GM12878 (cell line): ENCODE data around the gene PAN3.

ENCODE experiments used
- ATF2 ChIP-seq: IDR thresholded peaks from 2 replicates; pipeline ENCODE4 v1.6.1; 2012; ENCODE audit warnings: low read length, inconsistent platforms
- CHD4 ChIP-seq: fragments of 200-600 bp; sonication (generic); IDR thresholded peaks from 2 replicates; pipeline ENCODE4 v1.6.1; 2016; ENCODE audit warnings: mild to moderate bottlenecking
- EGR1 ChIP-seq, 2 experiments: IDR thresholded peaks; 1 replicate in 1 of 2; 2 replicates in 1 of 2; pipeline ENCODE4 v1.6.1; 2011 to 2012; ENCODE audit warnings: low read depth in 2 of 2, low read length in 2 of 2, borderline replicate concordance in 1 of 2, mild to moderate bottlenecking in 1 of 2, moderate library complexity in 1 of 2
- EP300 ChIP-seq, 2 experiments: fragments of 150-350 bp in 1 of 2; IDR thresholded peaks; 2 replicates each; pipeline ENCODE4 v1.6.1; 2011 to 2012; ENCODE audit warnings: low read depth in 2 of 2, low read length in 2 of 2, borderline replicate concordance in 1 of 2, improper control_type of control experiment in 1 of 2, inconsistent platforms in 1 of 2; ENCODE audit not compliant: control insufficient read depth in 1 of 2
- HDAC2 ChIP-seq: fragments of 200-600 bp; sonication (generic); IDR thresholded peaks from 2 replicates; pipeline ENCODE4 v1.6.1; 2017
- KDM1A ChIP-seq: fragments of 200-600 bp; sonication (generic); IDR thresholded peaks from 2 replicates; pipeline ENCODE4 v1.6.1; 2016; ENCODE audit warnings: borderline replicate concordance
- MXI1 ChIP-seq: fragments of 150-350 bp; IDR thresholded peaks from 2 replicates; pipeline ENCODE4 v1.6.1; 2011; ENCODE audit warnings: low read depth, mild to moderate bottlenecking, inconsistent platforms, low read length, improper control_type of control experiment
- RAD21 ChIP-seq: IDR thresholded peaks from 2 replicates; pipeline ENCODE4 v1.6.1; 2011; ENCODE audit warnings: mild to moderate bottlenecking, low read depth, low read length, moderate library complexity; ENCODE audit not compliant: insufficient read depth
- SP1 ChIP-seq: IDR thresholded peaks from one replicate; pipeline ENCODE4 v1.6.1; 2011; ENCODE audit warnings: low read depth, low read length
- SREBF1 ChIP-seq: IDR thresholded peaks from 2 replicates; pipeline ENCODE4 v1.6.1; 2012; ENCODE audit warnings: mild to moderate bottlenecking, low read length
- SREBF2 ChIP-seq: IDR thresholded peaks from 2 replicates; pipeline ENCODE4 v1.6.1; 2012; ENCODE audit warnings: mild to moderate bottlenecking, low read length
- SRF ChIP-seq, 2 experiments: IDR thresholded peaks; 2 replicates each; pipeline ENCODE4 v1.6.1; 2011; ENCODE audit warnings: low read depth in 2 of 2, low read length in 2 of 2, mild to moderate bottlenecking in 1 of 2, moderate library complexity in 1 of 2
- ZNF24 ChIP-seq: fragments of 450-650 bp; IDR thresholded peaks from 2 replicates; pipeline ENCODE4 v1.6.1; 2017; ENCODE audit warnings: antibody characterized with exemption, mild to moderate bottlenecking
- TF ChIP-seq, protein P1 (sequence below), 3 experiments: IDR thresholded peaks in 2 of 3; conservative IDR thresholded peaks in 1 of 3; 2 replicates each; pipeline ENCODE4 v1.5.1; 2011; ENCODE audit warnings: low read depth in 3 of 3, low read length in 3 of 3, mild to moderate bottlenecking in 3 of 3, control low read depth in 2 of 3, moderate library complexity in 2 of 3, inconsistent platforms in 1 of 3, mixed read lengths in 1 of 3; ENCODE audit not compliant: control insufficient read depth in 2 of 3, insufficient read depth in 1 of 3; ENCODE audit errors: extremely low read depth in 1 of 3

- TF ChIP-seq KDM1A (no peak), SREBF1 (no peak), EGR1 (IDR thresholded peaks at IDR 0.05; ENCODE audit: borderline replicate concordance in 1 of 2, low read depth in 2 of 2, low read length in 2 of 2) (no peak), EP300 (IDR thresholded peaks at IDR 0.05; ENCODE audit: borderline replicate concordance in 1 of 2, control insufficient read depth in 1 of 2, low read depth in 2 of 2, low read length in 2 of 2) (no peak), ZNF24 (no peak), CHD4 (no peak), ATF2 (no peak), SREBF2 (no peak), SP1 (no peak), SRF (IDR thresholded peaks at IDR 0.05; ENCODE audit: low read depth in 2 of 2, low read length in 2 of 2) (no peak), MXI1 (no peak), RAD21 (no peak), HDAC2 (no peak)
- TF ChIP-seq, protein P1, sequence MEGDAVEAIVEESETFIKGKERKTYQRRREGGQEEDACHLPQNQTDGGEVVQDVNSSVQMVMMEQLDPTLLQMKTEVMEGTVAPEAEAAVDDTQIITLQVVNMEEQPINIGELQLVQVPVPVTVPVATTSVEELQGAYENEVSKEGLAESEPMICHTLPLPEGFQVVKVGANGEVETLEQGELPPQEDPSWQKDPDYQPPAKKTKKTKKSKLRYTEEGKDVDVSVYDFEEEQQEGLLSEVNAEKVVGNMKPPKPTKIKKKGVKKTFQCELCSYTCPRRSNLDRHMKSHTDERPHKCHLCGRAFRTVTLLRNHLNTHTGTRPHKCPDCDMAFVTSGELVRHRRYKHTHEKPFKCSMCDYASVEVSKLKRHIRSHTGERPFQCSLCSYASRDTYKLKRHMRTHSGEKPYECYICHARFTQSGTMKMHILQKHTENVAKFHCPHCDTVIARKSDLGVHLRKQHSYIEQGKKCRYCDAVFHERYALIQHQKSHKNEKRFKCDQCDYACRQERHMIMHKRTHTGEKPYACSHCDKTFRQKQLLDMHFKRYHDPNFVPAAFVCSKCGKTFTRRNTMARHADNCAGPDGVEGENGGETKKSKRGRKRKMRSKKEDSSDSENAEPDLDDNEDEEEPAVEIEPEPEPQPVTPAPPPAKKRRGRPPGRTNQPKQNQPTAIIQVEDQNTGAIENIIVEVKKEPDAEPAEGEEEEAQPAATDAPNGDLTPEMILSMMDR (IDR thresholded peaks at IDR 0.05 in 2 of 3, conservative IDR thresholded peaks at IDR 0.05 in 1 of 3; ENCODE audit: control insufficient read depth in 2 of 3, extremely low read depth in 1 of 3, insufficient read depth in 1 of 3, low read depth in 3 of 3, low read length in 3 of 3), result no peak
Measured at GRCh38 chr13:28282451-28282850, 144.1 kb downstream of the PAN3 start.
